ENCODE results near the gene HPCAL1.

HPCAL1 gene

DNA sequence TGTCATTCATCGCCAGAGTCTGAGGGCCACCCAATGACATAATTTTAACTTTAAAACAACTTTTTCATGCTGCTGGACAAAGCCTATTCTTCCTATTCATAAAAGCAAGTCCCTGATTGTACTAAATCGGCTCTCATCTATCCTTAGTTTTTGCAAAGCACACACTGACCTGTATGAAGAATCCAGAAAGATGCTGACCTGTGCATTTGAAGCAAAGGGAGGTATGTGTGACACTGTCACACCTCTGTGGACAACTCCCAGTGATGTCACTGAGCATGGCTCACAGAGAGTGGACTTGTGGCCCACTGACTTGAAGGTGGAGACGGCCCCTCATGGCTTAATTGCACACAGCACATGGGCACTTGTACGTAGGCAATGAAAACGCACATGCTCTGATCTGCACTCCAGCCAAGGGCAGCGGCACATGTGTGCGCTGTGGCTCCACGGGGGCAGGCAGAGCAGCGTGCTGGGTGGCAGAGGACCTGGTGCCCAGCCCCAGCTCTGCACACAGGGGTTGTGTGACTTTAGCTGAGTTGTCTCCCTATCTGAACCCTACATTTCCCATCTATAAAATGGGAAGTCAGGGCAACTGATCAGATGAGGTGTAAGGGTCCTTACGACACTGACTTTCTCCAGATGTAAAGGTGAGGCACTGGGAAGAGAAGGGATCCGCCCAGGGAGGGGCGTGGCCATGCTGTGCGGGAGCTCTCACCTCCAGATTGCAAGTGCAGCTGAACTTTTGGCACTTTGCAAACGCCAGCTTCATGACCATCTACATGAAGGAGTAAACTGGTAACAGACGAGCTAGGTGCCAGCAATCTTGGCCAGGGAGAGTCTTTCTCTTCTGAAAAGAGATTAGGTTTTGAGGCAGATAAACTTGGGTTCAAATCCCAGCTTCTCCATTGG lies 159.7 kb downstream of the HPCAL1 start:
- no peak overlapping the region for H3K27ac Mint-ChIP-seq
- no peaks in the 10 kb centered on the region for H3K36me3 Mint-ChIP-seq (ENCODE audit: low read depth)
- peaks cover 16% of the 10 kb centered on the region for H3K27me3 Mint-ChIP-seq
- H3K4me1 Mint-ChIP-seq (ENCODE audit: low read depth), result no peaks in the 10 kb centered on the region
- H3K4me3 Mint-ChIP-seq, result no peak overlapping the region
- H3K9me3 Mint-ChIP-seq, result no peaks in the 10 kb centered on the region

DNA sequence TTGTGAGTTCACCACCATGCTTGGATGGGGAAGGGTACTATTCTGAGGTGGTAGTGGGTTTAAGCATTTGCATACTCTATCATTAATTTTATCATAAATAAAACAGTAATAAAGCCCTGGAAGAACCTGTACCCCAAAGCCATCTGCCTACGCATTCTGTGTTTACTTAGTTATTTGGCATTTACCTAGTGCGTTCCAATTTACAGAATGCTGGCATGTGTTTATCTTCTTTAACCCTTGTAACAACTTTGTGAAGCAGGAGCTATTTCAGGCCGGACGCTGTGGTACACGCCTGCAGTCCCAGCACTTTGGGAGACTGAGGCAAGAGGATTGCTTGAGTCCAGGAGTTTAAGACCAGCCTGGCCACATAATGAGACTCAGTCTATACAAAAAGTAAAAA lies 163.2 kb downstream of the HPCAL1 start:
- Mint-ChIP-seq H3K36me3 (ENCODE audit: low read depth) (no peaks in the 10 kb centered on the region), H3K9me3 (no peaks in the 10 kb centered on the region), H3K4me3 (no peak overlapping the region), H3K27me3 (peaks cover 4% of the 10 kb centered on the region), H3K4me1 (ENCODE audit: low read depth) (no peaks in the 10 kb centered on the region), H3K27ac (no peak overlapping the region)

DNA sequence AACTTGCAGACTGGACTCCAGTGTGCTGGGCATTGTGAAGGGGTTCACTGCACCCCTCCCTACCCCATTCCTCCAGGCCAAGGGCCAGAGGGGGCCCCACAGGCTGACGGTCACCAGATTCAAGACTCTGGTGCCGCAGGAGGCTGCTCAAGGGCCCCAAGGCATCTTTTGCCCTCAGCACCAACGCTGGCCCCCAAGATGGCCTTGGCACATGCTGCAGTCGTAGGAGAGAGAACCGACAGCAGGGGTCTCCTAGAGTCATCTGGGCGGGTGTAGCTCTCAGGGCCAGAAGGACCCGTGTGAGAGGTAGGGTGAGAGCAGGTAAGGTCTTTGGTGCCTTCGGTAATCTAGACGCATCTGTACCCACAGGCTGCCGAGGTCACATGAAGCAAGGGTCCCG lies 164.1 kb downstream of the HPCAL1 start:
- no peaks in the 10 kb centered on the region for H3K27me3 Mint-ChIP-seq
- H3K9me3 Mint-ChIP-seq, result no peaks in the 10 kb centered on the region
- no peak overlapping the region for H3K27ac Mint-ChIP-seq
- no peaks in the 10 kb centered on the region for H3K4me1 Mint-ChIP-seq (ENCODE audit: low read depth)
- H3K4me3 Mint-ChIP-seq, result no peak overlapping the region
- H3K36me3 Mint-ChIP-seq (ENCODE audit: low read depth), result no peaks in the 10 kb centered on the region

DNA sequence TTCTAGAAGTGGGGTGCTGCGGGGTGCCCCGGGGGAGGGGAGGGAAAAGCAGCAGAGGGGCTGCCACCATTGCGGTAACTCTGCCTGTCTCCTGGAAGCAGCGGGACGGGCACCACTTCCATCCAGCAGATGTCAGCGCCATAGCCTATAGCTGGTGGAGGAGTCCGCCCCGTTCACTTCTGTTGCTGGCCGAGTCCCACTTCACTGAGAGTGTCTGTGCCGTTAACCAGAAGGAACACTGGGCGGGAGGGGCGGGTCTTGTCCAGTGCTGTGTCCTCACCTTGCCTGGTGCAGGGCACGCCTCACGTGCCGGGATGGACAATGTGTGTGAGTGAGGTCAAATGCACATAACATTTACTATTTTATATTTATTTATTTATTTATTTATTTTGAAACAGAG lies 164.7 kb downstream of the HPCAL1 start:
- Mint-ChIP-seq H3K36me3 (ENCODE audit: low read depth) (no peaks in the 10 kb centered on the region), H3K27ac (no peak overlapping the region), H3K4me3 (no peak overlapping the region), H3K4me1 (ENCODE audit: low read depth) (no peaks in the 10 kb centered on the region), H3K27me3 (no peaks in the 10 kb centered on the region), H3K9me3 (no peaks in the 10 kb centered on the region)

DNA sequence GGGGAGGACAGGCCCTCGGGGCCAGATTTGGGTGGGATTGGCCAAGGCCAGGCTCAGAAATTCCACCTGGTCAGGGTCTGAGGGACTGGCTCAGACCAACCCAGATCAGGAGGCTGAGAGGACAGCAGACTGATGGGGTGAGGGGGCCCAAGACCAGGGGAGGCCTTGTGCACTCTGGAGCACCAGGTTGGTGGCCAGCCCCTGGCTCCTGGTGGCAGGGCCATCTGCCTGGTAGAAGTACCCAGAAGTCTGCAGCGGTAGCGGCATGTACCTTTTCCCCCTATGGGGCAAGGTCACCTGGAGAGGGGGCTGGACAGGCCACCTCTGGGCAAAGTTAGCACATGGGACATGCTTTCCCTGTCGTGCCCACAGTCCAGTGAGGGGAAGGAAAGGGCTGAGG lies 166.6 kb downstream of the HPCAL1 start:
- H3K27me3 Mint-ChIP-seq, result no peaks in the 10 kb centered on the region
- H3K36me3 Mint-ChIP-seq (ENCODE audit: low read depth), result no peaks in the 10 kb centered on the region
- no peaks in the 10 kb centered on the region for H3K9me3 Mint-ChIP-seq
- no peaks in the 10 kb centered on the region for H3K4me1 Mint-ChIP-seq (ENCODE audit: low read depth)
- H3K4me3 Mint-ChIP-seq, result no peak overlapping the region
- H3K27ac Mint-ChIP-seq, result no peak overlapping the region

DNA sequence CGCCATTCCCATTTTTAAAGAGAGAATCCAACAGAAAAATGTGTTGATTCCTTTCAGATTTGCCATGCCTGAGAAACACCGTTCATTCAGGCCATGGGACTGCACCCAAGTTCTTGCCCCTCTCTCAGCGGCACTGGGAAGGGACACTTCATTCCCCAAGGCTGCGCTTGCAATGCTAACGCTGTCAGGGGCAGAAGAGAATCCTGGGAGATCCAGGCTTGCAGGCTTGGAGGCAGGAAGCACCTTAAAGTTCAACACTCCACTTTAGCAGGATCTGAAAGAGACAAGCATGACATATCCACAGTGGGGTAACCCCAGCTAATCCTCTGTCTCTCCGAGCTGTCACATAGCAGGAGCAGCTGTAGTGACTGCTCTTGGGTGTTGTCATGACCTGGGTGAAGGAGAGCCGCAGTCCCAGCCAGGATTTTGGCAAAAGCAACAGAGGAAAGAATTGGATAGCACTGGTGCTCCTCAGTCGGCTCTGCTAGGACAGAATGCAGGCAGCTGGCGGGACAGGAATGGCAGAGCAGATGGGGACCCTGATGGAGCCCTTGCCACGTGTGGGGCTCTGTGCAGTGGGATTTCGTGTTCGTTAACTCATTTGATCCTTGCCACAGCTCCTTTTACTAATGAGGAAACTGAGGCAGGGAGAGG lies 167.4 kb downstream of the HPCAL1 start:
- H3K36me3 Mint-ChIP-seq (ENCODE audit: low read depth), result no peaks in the 10 kb centered on the region
- no peaks in the 10 kb centered on the region for H3K4me1 Mint-ChIP-seq (ENCODE audit: low read depth)
- H3K9me3 Mint-ChIP-seq, result no peaks in the 10 kb centered on the region
- H3K4me3 Mint-ChIP-seq, result no peak overlapping the region
- H3K27me3 Mint-ChIP-seq, result no peaks in the 10 kb centered on the region
- no peak overlapping the region for H3K27ac Mint-ChIP-seq

DNA sequence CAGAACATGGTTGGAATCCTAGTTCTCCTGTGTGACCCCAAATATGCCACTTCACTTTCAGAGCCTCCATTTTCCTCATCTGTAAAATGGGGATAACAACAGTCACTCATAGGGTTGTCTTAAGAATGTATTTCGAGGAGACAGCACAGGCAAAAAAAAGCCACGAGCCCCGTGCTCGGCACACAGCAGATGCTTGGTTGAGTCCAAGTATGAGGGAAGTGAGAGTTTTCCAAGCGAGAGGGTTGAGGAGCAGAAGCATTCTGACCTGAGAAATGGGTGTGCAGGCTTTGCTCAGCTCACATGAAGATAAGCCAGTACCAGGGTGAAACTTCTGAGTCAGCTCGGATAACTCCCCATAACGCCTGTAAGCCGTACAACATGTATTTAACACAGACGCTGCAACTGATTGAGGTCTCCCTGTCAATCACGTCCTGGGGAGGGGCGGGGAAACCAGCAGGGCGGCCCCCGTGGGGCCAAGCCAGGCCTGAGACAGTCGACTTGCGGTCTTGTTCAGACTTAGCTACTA lies 168.4 kb downstream of the HPCAL1 start:
- Mint-ChIP-seq H3K27ac (no peak overlapping the region), H3K4me3 (no peak overlapping the region), H3K27me3 (no peaks in the 10 kb centered on the region), H3K4me1 (ENCODE audit: low read depth) (no peaks in the 10 kb centered on the region), H3K9me3 (no peaks in the 10 kb centered on the region), H3K36me3 (ENCODE audit: low read depth) (no peaks in the 10 kb centered on the region)

DNA sequence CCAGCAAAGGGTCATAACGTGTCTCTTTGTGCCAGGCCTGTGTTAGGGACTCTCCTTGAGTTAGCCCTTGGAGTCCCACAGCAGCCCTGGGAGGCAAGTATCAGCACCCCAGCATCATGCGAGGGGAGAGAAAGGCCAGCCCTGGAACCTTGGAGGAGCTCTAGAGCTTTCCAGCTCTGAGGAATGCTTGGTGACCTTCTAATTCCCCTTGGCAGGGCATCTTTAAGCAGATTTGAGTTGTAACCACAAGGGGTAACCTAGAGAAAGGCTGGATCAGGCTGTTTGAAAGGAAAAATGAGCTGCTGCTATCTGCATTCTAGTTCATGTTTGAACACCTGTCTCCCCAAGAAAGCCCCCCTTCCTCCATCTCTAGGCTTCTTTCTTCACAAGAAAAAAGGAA lies 169.3 kb downstream of the HPCAL1 start:
- no peaks in the 10 kb centered on the region for H3K36me3 Mint-ChIP-seq (ENCODE audit: low read depth)

DNA sequence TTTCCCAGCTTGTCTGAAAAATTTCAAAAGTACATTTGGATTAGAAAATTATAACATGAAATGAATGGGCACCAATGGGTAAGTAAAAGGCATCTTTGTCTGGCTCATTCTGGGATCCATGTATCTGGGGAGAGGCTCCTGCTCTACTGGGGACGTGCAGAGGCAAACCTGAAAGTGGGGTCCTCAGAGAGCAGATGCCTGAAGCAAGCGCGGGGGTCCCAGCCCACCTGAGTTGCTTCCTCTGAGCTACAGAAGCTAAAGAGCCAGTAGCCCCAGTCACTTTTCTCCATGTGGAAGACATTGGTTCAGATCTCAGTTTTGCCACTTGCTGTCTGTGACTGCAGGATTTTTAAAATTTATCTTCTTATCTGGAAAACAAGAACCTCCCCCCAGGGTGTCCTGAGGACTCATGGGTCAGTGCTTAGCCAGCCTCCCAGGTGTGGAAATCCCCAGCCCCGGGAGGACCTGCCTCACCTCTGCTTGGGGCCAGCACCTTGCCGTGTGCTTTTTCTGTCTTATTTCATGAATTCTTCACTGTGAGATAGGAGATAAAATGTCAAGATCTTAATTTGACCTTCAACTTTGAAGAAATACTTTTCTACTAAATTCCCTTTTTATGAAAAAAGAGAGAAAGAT lies 170.5 kb downstream of the HPCAL1 start:
- no peaks in the 10 kb centered on the region for H3K9me3 Mint-ChIP-seq
- no peaks in the 10 kb centered on the region for H3K36me3 Mint-ChIP-seq (ENCODE audit: low read depth)
- H3K4me1 Mint-ChIP-seq (ENCODE audit: low read depth), result peaks cover 6% of the 10 kb centered on the region
- H3K27ac Mint-ChIP-seq, result no peak overlapping the region
- no peak overlapping the region for H3K4me3 Mint-ChIP-seq
- no peaks in the 10 kb centered on the region for H3K27me3 Mint-ChIP-seq

More for the DNA sequence above, 169.3 kb downstream of the HPCAL1 start:
- Mint-ChIP-seq H3K9me3 (no peaks in the 10 kb centered on the region), H3K4me3 (no peak overlapping the region), H3K4me1 (ENCODE audit: low read depth) (peaks cover 2% of the 10 kb centered on the region), H3K27me3 (no peaks in the 10 kb centered on the region), H3K27ac (no peak overlapping the region)

DNA sequence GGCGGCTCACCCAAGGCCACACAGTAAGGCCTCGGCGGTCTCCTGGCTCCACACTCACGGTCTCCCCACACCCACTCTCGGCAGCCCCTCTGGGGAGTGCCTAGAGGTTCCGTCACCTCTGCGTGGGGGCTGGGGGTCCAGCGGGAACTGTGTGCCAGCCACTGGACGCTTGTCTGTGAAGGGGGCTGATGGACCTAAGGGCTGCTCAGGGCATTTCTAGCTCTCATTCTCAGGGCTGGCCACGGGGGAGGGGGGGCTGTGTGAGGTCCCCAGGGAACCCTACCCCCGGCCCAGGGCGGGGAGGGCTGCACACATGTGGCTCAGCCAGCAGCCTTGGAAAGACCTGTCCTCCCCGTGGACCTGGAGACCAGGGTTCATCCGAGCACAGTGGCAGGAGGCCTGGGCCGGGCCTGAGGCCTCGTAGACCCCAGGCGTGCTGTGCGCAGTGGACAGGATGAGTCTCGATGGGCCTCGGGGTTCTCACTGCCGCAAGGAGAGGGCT lies 172.6 kb downstream of the HPCAL1 start:
- no peaks in the 10 kb centered on the region for H3K27me3 Mint-ChIP-seq
- H3K36me3 Mint-ChIP-seq (ENCODE audit: low read depth), result no peaks in the 10 kb centered on the region
- H3K4me1 Mint-ChIP-seq (ENCODE audit: low read depth), result peaks cover 6% of the 10 kb centered on the region
- no peak overlapping the region for H3K27ac Mint-ChIP-seq
- H3K4me3 Mint-ChIP-seq, result no peak overlapping the region
- no peaks in the 10 kb centered on the region for H3K9me3 Mint-ChIP-seq

DNA sequence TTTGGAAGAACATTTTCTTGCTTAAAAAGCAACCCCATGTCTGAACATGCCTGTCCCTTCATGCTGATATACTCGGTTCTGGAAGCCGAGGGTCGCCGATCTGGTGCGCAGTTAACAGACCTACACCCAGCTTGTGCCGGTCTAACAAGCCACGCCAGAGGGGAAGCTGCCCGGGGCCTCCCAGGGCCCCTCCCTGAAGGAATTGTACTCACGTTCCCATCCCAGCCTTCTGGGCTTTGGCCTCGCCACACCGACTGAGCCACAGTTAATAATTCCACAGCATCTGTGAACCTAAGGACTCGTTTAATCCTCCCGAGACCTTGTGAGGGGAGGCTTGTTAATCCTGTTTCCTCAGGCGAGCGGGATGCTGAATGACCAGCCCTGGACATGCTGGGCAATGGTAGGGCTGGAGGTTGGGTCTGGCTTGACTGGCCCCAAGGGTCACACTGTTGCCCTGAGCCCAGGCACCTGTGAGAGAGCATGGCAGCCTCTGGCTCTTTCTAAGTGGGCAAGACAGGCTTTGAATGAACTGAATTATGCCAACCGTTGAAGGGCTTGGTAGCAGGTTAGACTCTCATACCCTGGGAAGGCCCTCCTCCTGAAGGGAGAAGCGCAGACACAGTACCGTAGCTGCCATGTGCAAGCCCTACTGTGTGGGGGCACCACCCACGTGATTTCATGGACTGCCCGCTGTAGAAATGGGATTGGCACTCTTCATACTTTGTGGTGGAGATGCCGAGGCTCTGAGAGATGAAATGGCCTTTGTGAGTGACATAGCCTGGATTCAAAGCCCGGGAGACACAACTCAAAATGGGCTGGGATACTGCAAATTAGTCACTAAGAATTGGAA lies 173.3 kb downstream of the HPCAL1 start:
- no peaks in the 10 kb centered on the region for H3K9me3 Mint-ChIP-seq
- peaks cover 6% of the 10 kb centered on the region for H3K4me1 Mint-ChIP-seq (ENCODE audit: low read depth)

DNA sequence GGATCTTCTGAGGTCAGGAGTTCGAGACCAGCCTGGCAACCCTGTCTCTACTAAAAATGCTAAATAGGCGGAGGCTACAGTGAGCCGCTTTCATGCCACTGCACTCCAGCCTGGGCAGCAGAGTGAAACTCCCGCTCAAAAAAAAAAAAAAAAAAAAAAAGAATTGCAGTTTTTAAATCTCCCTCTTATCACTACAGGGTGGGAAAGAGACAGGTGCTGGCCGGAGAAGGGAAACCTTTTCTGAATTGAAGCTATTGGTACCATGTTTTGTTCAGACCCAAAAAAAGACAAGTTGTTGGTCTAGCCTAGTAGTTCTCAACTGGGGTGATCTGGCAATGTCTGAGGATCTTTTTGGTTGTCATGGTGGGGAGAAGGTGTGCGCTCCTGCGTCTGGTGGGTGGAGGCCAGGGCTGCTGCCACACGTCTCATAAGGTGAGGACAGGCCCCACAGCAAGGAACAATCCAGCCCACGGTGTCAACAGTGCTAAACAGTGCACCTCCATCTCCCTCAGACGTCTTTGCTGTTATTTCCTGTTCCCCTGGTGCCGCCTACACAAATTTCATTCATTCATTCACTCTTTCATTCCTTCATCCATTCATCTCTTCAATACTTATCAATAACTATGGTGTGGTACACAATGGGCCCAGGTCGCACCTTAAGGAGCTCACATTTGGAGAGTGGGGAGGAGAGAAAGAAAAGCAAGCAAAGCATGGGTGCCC lies 174.2 kb downstream of the HPCAL1 start:
- H3K4me3 Mint-ChIP-seq, result no peak overlapping the region
- H3K27ac Mint-ChIP-seq, result no peak overlapping the region
- H3K27me3 Mint-ChIP-seq, result peaks cover 7% of the 10 kb centered on the region
- H3K9me3 Mint-ChIP-seq, result no peaks in the 10 kb centered on the region
- H3K4me1 Mint-ChIP-seq (ENCODE audit: low read depth), result peaks cover 6% of the 10 kb centered on the region
- no peaks in the 10 kb centered on the region for H3K36me3 Mint-ChIP-seq (ENCODE audit: low read depth)

More for the DNA sequence above, 173.3 kb downstream of the HPCAL1 start:
- Mint-ChIP-seq H3K27me3 (peaks cover 2% of the 10 kb centered on the region), H3K27ac (no peak overlapping the region), H3K36me3 (ENCODE audit: low read depth) (no peaks in the 10 kb centered on the region), H3K4me3 (no peak overlapping the region)

All from stimulated activated naive CD8-positive, alpha-beta T cell treated with anti-CD3 and anti-CD28 coated beads, Interleukin-15, Interleukin-2, amounts not matched to agents 100 ng/mL and 50 ng/mL, for 24 hours (primary cell).